ENCODE measurements around the gene RAB1A. TPM values are rescaled to one million over a fixed set of nuclear protein-coding genes. Genes with fewer than 3 reads are reported as not detected.

Gene RAB1A
- total RNA-seq, 2 donors from 2014 or later, result 187 to 212 TPM

- no peak for TF ChIP-seq CTCF (IDR thresholded peaks at IDR 0.05)
- Histone ChIP-seq H3K9me3 (no peaks in the 10 kb centered on the region), H3K27me3 (no peaks in the 10 kb centered on the region), H3K4me3 (no peak overlapping the region), H3K27ac (no peak overlapping the region), H3K36me3 (no peaks in the 10 kb centered on the region), H3K4me1 (peaks cover 4% of the 10 kb centered on the region), H3K9ac (ENCODE audit: low read depth in 2 of 2, low read length in 2 of 2) (no peak overlapping the region)
- DNase-seq, result no peak
- intact Hi-C loops (cut with DNase I), result no loop called here
These were observed 16.7 kb downstream of the RAB1A start for GRCh38 chr2:65113229-65113628.

DNA sequence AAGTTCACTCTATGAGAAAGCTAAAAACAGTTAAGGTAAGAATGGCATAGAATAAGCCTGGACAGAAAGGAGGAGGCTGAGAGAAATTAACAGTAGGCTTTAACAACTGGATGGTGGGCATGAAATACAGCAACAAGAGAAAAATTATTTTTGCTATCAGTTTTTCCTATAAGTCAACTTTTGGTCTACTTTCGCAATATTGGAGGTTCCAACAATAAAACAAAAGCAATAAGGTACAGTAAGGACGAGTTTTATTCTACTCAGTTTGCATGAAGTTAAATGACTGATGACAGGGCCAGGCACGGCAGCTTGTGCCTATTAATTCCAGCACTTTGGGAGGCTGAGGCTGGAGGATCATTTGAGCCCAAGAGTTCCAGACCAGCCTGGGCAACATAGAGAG is 17.3 kb downstream of the RAB1A start:
- intact Hi-C loops (cut with DNase I), result no loop called here
- Histone ChIP-seq H3K4me3 (no peak overlapping the region), H3K36me3 (no peaks in the 10 kb centered on the region), H3K27ac (no peak overlapping the region), H3K27me3 (no peaks in the 10 kb centered on the region), H3K9ac (ENCODE audit: low read depth in 2 of 2, low read length in 2 of 2) (no peak overlapping the region), H3K4me1 (peaks cover 4% of the 10 kb centered on the region), H3K9me3 (no peaks in the 10 kb centered on the region)
- DNase-seq, result no peak
- no peak for TF ChIP-seq CTCF (IDR thresholded peaks at IDR 0.05)

DNA sequence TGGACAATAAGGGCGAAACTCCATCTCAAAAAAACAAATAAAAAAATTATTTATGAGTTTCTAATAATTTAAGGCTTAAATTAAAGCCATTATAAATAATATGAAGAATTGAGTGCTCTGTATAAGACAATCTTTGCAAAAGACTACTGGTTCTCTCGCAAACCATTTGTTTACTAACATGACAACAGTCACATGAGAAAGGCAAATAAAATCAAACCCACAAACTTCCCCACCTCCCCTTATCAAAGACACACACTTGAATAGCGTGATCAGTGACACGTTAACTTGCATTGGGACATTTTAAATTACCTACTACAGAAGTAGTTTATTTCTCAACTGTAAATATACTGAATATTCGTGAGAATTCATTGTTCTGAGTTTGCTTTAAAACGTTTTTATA is 21.1 kb downstream of the RAB1A start:
- no peaks in the 10 kb centered on the region for H3K36me3 ChIP-seq
- no peak for DNase-seq
- no peaks in the 10 kb centered on the region for H3K9me3 ChIP-seq
- no peak overlapping the region for H3K27ac ChIP-seq
- no peak overlapping the region for H3K4me3 ChIP-seq
- peaks cover 4% of the 10 kb centered on the region for H3K4me1 ChIP-seq
- intact Hi-C loops (cut with DNase I), result no loop called here
- no peak overlapping the region for H3K9ac ChIP-seq (ENCODE audit: low read depth in 2 of 2, low read length in 2 of 2)
- no peaks in the 10 kb centered on the region for H3K27me3 ChIP-seq
- TF ChIP-seq CTCF (IDR thresholded peaks at IDR 0.05), result no peak

DNA sequence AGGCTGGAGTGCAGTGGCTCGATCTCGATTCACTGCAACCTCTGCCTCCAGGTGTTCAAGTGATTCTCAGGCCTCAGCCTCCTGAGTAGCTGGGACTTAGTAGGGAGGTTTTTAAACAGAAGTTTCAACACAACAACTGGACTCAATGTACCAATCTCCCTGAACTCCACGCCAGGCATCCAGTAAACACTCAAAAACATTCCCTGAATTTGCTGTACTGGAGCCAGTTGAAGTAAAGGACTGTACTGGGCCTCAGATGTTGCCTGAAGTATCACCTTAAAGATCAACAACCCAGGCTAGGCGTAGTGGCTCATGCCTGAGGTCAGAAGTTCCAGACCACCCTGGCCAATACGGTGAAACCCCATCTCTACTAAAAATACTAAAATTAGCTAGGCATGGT is 22.4 kb downstream of the RAB1A start:
- intact Hi-C loops (cut with DNase I), result no loop called here
- no peaks in the 10 kb centered on the region for H3K27me3 ChIP-seq
- no peak overlapping the region for H3K9ac ChIP-seq (ENCODE audit: low read depth in 2 of 2, low read length in 2 of 2)
- peaks cover under 1% of the 10 kb centered on the region for H3K4me1 ChIP-seq
- DNase-seq, result no peak
- TF ChIP-seq CTCF (IDR thresholded peaks at IDR 0.05), result no peak
- no peak overlapping the region for H3K4me3 ChIP-seq
- no peak overlapping the region for H3K27ac ChIP-seq
- no peaks in the 10 kb centered on the region for H3K36me3 ChIP-seq
- no peaks in the 10 kb centered on the region for H3K9me3 ChIP-seq

DNA sequence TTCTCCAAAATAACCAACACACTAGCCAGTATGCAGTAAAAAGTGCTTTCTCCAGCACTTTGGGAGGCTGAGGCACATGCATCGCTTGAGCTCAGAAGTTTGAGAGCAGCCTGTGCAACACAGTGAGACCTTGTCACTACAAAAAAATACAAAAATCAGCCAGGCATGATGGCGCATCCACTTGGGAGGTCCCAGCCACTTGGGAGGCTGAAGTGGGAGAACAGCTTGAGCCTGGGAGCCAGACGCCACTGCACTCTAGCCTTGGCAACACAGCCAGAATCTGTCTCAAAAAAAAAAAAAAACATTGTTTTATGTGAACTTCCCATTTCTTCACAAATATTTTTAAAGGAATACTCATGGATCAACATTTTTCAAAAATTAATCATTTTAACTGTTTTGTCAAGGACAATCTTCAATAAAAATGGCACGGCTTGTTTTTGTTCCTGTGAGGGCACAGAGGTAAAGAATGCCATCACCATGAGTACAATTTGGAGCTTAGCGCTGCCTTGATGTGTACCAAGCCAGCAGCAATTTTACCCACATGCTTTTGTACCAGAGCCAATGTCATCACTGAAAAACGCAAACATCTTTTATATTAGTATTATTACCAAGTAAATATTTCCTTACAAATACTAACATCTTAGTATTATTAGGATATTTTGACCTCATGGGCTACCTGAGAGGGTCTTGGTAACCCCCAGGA is 26.7 kb downstream of the RAB1A start:
- intact Hi-C loops (cut with DNase I), result no loop called here
- no peaks in the 10 kb centered on the region for H3K4me1 ChIP-seq
- no peak overlapping the region for H3K27ac ChIP-seq
- H3K9ac ChIP-seq (ENCODE audit: low read depth in 2 of 2, low read length in 2 of 2), result no peak overlapping the region
- no peak for TF ChIP-seq CTCF (IDR thresholded peaks at IDR 0.05)
- no peak for DNase-seq
- H3K9me3 ChIP-seq, result no peaks in the 10 kb centered on the region
- H3K4me3 ChIP-seq, result no peak overlapping the region
- H3K36me3 ChIP-seq, result no peaks in the 10 kb centered on the region
- H3K27me3 ChIP-seq, result no peaks in the 10 kb centered on the region
